ENCODE data around the gene NANOS3.
A peak's percentile ranks its signal among the peaks of the same experiment; 100 is the strongest.
"Not testable (repeated sequence)": the region's sequence is repeated elsewhere in the genome, so short reads cannot be mapped to it uniquely, and the experiment has no call there.

Gene NANOS3

DNA sequence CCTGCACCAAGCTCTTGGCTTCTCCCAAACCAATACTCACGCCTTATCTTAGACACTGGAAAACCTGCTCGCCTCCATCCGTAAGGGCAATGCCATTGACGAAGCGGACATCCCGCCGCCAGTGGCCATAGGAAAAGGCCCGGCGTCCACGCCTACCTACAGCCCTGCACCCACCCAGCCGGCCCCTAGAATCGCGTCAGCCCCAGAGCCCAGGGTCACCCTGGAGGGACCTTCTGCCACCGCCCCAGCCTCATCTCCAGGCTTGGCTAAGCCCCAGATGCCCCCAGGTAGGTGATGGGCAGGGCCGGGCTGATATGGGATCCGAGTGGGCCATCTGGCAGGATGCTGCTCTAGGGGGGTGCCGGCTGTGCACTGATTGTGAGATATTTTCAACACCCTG lies 36.4 kb downstream of the NANOS3 start:
- TF ChIP-seq, protein P1, sequence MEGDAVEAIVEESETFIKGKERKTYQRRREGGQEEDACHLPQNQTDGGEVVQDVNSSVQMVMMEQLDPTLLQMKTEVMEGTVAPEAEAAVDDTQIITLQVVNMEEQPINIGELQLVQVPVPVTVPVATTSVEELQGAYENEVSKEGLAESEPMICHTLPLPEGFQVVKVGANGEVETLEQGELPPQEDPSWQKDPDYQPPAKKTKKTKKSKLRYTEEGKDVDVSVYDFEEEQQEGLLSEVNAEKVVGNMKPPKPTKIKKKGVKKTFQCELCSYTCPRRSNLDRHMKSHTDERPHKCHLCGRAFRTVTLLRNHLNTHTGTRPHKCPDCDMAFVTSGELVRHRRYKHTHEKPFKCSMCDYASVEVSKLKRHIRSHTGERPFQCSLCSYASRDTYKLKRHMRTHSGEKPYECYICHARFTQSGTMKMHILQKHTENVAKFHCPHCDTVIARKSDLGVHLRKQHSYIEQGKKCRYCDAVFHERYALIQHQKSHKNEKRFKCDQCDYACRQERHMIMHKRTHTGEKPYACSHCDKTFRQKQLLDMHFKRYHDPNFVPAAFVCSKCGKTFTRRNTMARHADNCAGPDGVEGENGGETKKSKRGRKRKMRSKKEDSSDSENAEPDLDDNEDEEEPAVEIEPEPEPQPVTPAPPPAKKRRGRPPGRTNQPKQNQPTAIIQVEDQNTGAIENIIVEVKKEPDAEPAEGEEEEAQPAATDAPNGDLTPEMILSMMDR (IDR thresholded peaks at IDR 0.05; ENCODE audit: insufficient read depth, low read depth, low read length, missing control alignments), result no peak
- H3K4me3 ChIP-seq (ENCODE audit: low read depth, low read length), result no peak overlapping the region
- no peak for DNase-seq (ENCODE audit: low read depth)

DNA sequence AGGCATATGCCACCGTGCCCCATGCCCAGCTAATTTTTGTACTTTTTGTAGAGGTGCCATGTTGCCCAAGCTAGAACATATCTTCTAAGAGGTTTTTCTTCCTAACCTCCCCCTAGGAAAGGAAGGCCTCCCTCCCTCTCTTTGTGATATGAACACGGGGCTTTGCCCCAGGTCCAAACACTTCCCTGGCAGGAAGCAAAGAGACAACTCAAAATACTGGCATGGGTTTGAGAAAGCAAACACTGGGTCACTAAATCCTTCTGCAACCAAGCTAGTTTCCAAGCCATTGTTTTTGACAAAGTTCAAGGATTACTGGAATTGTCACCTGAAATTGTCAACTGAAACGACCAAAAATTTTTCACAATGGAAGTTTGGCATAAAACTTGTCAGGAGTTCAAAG lies 37.8 kb downstream of the NANOS3 start:
- TF ChIP-seq, protein P1 (IDR thresholded peaks at IDR 0.05; ENCODE audit: insufficient read depth, low read depth, low read length, missing control alignments), result no peak
- no peak overlapping the region for H3K4me3 ChIP-seq (ENCODE audit: low read depth, low read length)
- no peak for DNase-seq (ENCODE audit: low read depth)

DNA sequence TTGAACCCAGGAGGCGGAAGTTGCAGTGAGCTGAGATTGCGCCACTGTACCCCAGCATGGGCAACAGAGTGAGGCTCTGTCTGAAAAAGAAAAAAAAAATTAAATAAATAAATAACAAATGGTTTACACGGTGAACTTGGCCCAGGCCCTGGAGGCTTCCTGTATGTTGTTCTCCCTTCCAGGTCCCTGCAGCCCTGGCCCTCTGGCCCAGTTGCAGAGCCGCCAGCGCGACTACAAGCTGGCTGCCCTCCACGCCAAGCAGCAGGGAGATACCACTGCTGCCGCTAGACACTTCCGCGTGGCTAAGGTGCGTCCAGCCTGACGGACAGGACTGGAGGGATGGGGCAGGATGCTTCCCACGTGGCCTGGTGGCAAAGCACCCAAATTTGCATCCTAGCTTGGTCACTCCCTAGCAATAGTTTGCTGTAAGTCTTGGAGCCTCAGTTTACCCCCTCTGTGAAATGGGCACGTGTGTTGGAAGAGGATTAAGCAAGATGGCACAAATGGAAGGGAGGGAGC lies 41.0 kb downstream of the NANOS3 start:
- DNase-seq (ENCODE audit: low read depth), result no peak
- TF ChIP-seq, protein P1 (IDR thresholded peaks at IDR 0.05; ENCODE audit: insufficient read depth, low read depth, low read length, missing control alignments), result no peak
- no peak overlapping the region for H3K4me3 ChIP-seq (ENCODE audit: low read depth, low read length)

DNA sequence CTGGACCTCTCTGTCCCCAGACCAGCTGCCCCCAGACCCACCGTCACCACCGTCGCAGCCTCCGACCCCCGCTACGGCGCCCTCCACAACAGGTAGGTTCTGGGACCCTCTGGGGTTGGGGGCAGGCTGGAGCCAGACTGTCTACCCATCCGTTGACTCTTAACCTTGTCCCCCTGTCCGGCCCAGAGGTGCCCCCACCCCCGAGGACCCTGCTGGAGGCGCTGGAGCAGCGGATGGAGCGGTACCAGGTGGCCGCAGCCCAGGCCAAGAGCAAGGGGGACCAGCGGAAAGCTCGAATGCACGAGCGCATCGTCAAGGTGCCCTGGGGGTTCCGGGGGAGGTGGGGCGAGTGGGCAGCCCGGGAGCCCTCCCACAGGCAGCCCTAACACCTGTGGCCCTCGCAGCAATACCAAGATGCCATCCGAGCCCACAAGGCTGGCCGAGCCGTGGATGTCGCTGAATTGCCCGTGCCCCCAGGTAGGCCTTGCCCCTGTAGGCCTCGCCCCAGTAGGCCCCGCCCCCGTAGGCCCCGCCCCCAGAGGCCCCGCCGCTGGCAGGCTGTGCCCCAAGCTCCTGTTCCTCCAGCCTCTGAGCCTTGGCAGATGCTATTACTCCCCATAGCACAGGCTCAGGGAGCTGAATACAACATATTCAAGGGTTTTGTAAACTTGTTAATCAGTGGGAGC lies 41.9 kb downstream of the NANOS3 start:
- H3K4me3 ChIP-seq (ENCODE audit: low read depth, low read length), result no peak overlapping the region
- TF ChIP-seq, protein P1 (IDR thresholded peaks at IDR 0.05; ENCODE audit: insufficient read depth, low read depth, low read length, missing control alignments), result no peak
- no peak for DNase-seq (ENCODE audit: low read depth)

DNA sequence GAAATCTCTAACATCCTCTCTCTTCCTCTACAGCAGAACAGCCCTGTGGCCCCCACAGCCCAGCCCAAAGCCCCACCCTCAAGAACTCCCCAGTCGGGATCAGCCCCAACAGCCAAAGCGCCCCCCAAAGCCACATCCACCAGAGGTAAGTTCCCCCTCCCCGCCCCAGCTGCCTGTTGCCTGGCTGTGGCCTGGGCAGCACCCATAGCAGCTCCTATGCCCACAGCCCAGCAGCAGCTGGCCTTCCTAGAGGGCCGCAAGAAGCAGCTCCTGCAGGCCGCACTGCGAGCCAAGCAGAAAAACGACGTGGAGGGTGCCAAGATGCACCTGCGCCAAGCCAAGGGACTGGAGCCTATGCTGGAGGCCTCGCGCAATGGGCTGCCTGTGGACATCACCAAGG lies 43.6 kb downstream of the NANOS3 start:
- no peak for DNase-seq (ENCODE audit: low read depth)
- TF ChIP-seq, protein P1 (IDR thresholded peaks at IDR 0.05; ENCODE audit: insufficient read depth, low read depth, low read length, missing control alignments), result no peak
- H3K4me3 ChIP-seq (ENCODE audit: low read depth, low read length), result no peak overlapping the region

DNA sequence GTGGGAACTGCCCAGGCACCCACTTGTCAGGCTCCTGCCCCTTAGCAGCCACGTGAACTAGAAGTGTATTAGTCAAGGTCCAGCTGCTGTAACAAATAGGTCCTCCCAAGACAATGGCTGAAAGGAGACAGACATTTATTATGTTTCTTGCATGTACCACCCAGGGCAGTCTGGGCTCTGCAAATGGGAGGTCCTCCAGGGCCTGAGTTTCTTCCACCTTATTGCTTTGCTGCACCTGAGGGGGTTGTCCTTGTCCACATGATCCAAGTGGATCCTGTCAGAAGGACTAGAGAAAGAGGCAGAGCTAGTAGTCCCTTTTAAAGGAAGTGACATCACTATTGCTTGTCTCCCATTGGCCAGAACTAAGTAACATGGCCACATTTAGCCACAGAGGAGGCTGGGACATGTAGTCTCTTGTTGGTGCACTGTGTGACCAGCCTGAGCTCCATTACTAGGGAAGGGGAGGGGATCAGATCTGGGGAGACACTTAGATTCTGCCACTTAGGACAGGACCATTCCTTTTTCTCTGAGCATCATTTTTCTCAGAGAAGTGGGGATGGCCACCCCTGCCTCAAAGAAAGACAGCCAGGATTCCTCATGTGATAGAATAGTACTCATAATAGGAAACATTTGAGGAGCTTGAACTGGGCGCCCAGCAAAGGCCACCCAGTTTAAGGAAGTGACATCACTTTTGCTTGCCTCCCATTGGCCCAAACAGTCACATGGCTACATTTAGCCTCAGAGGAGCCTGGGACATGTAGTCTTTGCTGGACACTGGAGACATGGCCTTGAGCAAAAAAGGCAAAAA lies 44.2 kb downstream of the NANOS3 start:
- H3K4me3 ChIP-seq (ENCODE audit: low read depth, low read length), result no peak overlapping the region
- DNase-seq (ENCODE audit: low read depth), result peak; percentile 71
- TF ChIP-seq, protein P1 (IDR thresholded peaks at IDR 0.05; ENCODE audit: insufficient read depth, low read depth, low read length, missing control alignments), result no peak

DNA sequence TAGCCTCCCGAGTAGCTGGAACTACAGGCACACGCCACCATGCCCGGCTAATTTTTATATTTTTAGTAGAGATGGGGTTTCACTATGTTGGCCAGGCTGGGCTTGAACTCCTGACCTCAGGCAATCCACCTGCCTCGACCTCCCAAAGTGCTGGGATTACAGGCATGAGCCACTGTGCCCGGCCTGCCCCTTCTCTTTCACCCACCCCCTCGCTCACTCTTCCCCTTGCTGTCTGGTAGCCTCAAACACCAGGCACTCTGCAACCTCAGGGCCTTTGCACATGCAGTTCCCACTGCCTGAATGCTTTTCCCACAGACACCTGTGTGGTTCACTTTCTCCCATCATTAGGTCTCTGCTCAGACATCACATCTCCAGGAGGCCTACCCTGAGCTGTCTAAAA lies 45.2 kb downstream of the NANOS3 start:
- not testable (repeated sequence) for H3K4me3 ChIP-seq (ENCODE audit: low read depth, low read length); DNase-seq (ENCODE audit: low read depth)
